ENCODE data around the gene SHLD2.
"Not testable (repeated sequence)": the region's sequence is repeated elsewhere in the genome, so short reads cannot be mapped to it uniquely, and the experiment has no call there.

The SHLD2 gene

DNA sequence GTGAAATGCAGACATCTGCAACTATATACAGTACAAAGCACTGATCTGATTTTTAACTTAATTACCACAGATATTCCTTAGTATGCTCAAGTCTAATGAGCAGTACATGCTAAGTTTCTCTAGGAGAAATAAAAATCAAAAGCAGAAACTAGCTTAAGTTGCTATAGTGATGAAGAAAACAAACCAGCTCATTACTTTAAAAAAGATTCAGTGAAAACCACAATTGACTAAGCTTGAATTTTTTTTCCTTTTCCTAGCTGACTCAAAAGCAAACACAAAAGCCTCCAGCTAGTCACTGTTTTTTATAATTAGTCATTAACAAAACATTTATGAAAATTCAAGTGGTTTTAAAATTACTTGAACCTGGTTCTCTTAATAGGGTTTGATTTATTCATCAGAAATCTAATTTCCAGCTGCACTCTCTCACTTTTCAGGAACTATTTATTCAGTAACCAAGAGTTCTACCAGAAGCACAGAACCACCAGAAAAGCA, 10.7 kb upstream of the SHLD2 start:
- DNase-seq, result not testable (repeated sequence)

DNA sequence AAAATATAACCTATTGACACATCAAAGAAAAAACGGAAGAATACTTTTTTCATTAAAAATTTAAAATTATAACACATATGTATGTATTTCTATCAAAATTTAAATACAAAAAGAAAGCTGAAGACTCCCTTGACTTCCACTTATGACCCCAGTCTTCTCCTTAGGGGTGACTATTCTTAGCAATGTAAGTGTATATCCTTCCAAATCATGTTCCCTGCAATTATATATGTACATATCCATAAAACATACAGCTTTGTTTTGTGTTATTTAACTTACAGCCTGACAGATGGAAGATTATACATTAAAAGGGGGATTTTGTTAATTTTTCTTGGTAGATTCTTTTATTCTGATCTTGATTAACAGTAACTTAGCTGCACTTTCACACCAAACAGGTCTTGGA, 9.5 kb upstream of the SHLD2 start:
- DNase-seq, result no peak

DNA sequence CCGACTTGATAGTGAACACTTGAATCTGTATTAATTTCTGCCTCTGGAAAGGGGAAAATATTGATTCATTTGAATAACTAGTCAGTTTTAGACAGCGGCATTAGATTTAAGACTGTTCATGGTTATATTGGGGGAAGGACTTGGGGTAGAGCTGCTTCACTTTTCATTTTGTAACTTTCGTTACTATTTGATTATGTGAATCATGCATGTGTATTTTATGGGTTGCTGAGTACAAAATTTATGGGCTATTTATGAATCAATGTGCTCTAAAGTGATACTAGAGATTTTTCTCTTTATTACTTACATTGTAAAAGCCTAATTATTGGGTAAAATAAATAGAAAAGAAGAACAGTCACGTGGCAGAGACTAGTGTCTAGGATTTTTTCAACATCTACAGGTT, 5.3 kb upstream of the SHLD2 start:
- no peak for DNase-seq

DNA sequence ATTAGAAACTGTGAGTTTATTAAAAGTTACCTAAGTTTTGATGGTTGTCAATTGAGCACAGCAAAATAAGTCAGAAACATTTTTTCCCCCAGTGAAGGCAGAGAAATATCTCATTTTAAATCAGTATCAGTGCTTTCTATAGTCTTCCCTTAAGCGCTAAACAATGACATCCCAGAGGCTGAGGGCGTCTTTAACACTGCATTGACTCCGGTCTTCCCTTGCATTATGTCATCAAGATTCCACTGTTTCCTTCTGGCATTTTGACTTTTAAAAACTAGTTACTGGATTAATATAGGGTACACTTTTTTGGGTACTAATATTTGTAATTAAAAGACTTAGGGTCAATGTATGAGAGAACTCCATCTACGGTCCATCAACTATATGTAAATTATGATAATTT, 4.2 kb upstream of the SHLD2 start:
- no peak for DNase-seq

DNA sequence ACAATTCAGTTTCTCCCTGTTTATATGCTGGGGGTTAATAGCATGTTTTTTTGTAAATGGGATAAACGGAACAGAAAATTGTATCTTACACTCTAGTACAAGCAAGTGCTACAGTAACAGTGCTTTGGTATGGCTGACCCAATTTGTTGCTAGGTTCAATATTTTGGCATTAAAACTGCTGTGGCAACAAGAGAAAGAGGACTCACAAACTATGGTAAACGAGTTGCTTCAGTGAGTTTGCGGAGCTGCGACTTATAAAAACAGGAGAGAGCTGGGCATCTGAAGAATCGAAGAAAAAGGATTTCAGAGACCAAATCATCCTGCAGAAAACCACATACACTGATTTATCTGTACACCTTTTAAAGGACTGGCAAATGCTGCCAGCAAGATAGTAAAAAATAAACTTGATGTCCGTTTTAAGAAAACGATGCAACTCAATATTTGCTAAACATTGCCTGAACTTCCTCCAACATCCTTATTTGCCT, 2.6 kb upstream of the SHLD2 start:
- no peak for DNase-seq

DNA sequence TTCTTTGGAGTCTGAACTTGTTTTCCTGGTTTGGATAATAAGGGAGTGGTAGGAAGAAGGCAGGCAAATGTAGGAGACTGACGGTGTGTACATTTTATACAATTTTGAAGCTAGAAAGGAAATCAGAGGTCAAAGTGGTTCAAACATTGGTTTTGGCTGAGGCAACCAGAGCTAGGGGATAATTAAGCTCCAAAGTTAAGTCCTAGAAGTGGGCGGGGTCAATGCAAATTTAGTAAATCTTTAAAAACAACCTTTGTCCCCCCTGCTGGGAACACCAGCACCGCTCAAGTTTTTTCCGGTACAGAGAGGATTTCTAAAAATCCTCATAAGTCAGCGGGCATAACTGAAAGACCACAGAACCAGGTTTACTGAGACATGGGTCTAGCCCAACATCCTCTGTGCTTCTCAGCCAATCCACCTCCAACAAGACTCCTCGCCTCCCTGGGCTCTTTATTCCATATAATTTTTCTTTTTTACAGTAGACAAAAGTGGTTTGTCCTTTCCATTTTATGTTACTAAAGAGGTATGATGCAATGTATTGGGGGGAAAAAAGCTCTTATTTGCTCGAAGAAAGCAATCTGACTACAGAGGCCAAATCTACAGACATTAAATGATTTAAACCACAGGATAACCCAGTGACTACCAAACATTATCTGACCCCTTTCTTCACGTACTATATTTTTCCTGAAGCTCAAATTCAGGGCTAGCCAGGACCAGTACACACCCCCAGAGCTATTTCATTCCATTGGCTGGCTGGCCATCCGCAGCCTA, 2.0 kb upstream of the SHLD2 start:
- no peak for DNase-seq

DNA sequence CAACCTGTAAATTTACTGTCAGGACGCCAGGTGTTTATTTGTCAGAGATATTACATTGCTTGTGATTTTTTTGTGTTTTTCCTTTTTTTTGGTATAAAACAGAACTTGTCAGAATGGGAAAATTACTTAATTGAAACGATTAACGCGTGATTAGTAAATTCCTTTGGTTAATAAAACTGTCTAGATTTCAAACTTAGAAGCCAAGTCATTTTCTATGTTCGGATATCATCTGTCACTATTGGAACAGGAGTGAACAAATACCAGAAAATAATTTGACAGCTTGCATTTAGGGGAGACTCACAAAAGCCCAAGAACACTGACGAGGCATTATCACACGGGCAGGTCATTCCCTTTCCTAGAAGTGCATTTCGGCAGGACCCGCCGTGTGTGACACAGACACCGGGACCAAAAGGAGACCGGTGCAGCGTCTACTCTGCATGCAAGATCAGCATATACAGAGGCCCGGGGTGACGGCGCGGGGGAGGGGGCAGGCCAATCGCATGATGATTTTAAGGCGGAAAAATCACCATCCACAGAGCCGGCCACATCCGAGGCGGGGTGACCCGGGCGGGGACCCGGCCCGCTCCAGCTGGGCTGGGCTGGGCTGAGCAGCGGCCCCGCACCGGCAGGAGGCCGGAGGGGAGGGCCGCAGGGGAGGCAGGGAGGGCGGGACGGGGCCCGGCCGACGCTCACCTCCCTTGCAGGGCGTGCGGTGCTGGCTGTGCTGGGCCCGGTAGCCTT, 1.2 kb upstream of the SHLD2 start:
- DNase-seq, result peak in 3 of 4 experiments; percentile 32 to 37 (median 33)

DNA sequence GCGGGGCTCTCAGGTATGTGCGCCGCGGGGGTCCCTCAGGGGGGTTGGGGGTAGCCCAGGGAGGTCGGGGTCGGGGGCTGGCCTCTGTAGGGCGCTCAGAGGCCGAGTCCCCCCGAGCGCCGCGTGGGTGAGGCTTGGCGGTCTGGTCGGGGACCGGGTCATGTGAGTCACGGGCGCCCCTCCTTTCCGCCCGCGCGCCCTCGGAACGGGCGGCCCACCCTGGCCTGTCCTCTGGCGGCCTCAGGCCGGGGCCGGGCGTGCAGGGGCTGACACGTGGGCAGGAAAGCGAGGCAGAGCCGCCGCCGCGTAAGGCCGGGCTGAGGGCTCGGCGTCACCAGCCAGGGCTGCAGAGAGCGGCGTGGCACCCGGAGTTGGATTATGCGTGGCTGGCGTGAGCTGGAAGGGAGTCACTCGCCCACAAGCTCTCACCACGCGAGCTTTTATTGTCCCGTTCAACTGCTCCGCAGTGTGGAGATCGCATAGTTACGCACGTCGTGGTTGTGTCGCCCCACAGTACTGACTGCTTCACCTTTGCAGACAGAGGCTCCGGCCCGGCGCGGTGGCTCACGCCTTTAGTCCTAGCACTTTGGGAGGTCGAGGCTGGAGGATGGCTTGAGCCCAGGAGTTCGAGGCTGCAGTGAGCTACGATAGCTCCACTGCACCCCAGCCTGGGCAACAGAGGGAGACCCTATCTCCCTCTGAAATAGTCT, 385 bp downstream of the SHLD2 start:
- peak; percentile 50 to 74 (median 63) for DNase-seq

DNA sequence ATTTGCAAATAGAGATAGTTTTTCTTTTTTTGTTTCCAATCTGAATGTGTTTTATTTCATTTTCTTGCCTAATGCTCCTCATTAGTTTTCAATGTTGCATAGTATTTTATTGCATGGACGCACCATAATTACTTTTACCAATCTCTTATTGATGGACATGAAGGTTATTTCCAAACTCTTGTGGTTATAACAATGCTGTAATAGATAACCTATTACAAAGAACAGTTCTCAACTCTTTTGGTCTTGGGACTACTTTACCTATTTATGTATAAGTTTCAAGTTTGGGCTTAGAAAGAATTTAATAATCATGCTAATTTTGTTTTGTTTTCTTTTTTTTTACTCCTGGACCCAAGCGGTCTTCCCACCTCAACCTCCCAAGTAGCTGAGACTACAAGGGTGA, 7.0 kb downstream of the SHLD2 start:
- no peak for DNase-seq

DNA sequence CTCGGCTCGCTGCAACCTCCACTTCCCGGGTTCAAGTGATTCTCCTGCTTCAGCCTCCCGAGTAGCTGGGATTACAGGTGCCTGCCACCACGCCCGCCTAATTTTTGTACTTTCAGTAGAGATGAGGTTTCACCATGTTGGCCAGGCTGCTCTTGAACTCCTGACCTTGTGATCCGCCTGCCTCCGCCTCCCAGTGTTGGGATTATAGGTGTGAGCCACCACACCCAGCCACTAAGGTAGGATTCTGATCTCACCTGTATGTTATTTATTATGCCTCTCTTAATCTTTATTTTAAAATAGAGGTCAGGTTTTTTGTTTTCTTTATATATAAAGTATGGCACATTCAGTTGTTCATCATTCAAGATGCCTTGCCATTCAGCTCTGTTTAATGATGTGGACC, 9.7 kb downstream of the SHLD2 start:
- DNase-seq, result not testable (repeated sequence)

DNA sequence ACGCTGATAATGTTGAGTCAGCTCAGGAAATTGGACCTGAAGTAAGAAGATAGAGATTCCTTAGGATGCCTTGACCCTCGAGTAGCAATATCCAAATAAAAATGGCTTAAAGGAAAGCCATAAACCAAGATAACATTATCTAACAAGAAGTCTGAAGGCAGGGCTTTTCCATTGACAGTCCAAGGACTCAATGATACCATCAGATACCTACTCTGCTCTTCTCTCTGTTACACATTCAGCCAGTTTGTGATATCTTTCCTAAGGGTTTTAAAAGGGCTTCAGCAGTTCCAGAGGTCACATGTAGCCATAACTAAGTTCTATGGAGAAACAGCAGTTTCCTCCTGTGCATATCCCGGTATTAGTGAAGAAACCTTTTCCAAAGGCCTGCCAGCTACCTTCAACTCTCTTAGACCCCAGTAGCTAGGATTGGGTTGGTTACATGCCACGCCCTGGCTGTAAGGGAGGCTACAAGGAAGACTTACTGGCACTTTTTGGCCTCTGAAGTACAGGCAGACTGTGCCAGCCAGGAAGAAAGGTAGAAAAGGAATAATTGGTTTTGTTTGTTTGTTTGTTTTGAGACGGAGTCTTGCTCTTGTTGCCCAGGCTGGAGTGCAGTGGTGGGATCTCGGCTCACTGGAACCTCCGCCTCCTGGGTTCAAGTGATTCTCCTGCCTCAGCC, 10.6 kb downstream of the SHLD2 start:
- DNase-seq, result no peak

DNA sequence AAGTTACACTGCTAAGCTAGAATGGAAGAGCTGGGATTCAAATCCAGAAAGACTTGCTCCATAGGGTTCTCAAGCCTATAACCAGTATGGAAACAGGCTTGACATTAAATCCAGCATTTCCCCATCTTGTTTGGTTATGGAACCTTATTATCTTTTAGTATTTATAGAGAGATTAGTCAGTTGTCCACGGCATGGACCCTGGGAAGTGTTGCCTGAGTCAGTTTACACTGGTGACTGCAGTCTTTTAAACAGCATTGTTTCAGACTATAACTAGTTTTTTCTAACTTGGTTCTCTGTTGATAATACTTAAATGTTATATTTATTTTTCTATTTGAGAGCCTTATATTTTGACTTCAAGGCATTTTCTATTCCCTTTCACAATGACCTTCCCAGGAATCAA, 23.1 kb downstream of the SHLD2 start:
- not testable (repeated sequence) for DNase-seq

DNA sequence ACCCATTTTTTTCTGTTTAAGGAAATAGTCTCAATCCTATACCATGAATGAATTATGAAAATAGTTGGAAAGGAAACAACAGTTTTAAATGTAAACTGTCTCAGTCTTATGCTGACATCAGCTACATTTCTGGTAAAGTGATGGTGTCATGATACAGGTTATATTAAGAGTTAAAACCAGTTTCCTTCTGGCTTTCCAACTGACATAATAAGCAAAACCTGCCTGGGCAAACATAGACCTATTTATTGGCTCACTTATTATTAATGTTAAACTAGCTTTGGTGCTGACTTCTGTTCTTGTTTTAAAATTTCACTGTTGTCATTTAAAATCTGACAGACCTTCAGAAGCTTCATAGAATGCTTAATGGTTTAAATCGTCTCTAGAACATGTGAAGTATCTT, 24.0 kb downstream of the SHLD2 start:
- not testable (repeated sequence) for DNase-seq

DNA sequence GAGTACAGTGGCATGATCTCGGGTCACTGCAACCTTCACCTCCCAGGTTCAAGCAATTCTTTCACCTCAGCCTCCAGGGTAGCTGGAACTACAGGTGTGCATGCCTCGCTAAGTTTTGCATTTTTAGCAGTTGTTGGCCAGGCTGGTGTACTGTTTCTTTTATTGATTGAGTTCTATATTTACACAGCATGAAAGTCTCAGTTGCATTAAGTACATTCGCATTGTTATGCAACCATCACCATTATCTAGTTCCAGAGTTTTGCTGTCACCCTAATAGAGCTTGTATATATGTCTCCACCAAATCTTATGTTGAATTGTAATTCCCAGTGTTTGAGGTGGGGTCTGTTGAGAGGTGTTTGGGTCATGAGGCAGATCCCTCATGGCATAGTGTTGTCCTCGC, 28.3 kb downstream of the SHLD2 start:
- DNase-seq, result not testable (repeated sequence)

DNA sequence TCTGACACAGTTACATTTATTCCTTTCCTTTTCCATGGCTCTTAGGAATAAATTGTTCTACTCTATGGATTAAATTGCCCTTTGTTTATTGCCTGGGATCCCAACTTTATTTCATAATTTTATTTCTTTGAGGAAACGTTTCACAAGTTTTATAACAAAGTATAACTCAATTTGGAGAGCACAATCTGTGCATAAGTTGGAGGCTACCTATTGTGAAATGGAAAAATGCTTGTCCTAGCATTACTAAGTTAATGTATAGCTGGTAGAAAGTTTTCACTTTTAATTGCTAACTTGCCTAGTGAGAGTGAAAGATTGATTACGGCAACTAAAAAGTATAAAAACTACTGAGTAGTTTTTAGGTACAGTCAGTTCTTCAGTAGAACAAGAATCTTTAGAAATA, 32.0 kb downstream of the SHLD2 start:
- not testable (repeated sequence) for DNase-seq

DNA sequence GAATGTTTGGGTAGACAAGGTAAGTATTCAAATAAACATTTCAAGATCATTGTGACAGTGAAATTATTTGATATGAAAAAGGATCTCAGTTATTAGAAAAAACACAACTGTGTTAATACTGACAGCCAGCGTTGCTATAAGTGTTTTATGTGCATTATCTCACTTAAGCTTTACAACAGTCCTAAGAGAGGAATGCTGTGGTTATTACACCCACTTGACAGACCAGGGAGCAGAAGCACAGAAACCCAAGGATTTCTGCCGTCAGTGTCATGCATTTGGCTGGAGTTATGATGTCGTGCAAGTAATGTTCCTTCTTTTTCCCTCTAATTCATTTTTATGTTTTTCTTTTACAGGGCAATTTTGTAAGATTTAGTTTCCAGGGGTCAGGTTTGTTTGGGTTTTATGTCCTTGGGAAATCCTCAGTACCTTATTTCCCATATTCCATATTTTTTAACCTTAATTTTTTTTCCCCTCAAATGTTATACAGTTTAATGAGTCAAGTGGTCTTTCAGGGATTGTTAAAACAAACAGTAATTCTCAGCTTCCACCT, 32.7 kb downstream of the SHLD2 start:
- not testable (repeated sequence) for DNase-seq

DNA sequence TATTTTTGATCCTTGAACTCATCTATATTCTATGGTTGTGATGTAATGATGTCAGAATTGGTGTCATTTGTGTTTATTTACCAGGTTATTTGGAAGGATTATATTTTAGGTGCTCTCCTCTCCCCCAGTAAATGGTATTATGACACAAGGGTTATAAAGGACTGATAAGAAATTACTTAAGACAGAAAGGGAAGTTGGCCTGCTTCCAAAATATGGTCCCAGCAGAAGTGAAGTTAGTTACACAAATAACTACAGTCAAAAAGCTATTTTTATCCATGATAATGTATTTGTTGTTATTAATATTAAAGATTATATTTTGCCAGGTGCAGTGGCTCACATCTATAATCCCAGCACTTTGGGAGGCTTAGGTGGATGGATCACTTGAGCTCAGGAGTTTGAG, 37.2 kb downstream of the SHLD2 start:
- DNase-seq, result not testable (repeated sequence)

DNA sequence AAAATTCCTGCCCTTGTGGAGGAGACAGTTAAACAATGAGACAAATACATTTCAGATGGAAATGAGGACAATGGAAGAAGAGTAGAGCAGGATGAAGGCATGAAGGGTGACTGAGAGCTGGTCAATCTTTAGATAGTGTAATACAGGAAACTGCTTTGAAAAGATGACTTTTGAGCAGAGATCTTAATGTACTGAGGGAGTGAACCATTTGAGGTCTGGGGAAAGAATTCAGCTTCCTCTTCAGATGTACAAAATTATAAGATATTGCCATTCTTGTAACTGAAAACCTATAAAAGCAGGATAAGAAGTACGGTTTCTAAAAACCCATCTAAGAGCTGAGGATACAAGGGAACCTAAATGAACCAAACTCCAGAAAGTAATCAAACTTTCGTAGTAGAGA, 38.9 kb downstream of the SHLD2 start:
- DNase-seq, result not testable (repeated sequence)

DNA sequence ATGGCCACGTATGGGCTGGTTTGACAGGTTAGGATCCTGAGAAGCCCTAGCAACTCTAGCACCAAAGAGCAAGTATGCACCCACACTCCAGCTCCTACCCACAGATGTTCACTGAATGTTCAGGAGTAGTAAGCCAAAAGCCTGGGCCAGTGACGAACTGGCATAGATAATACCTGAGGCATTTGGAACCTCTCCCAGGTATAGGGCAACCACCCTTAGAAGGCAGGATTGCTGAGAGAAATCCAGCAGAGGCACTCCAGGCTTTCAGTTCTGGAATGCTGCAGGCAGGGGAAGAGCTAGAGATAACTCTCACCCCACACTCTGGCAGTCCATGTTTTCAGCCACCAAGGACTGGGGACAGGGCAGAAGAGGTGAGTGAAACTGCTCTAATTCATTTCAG, 39.4 kb downstream of the SHLD2 start:
- not testable (repeated sequence) for DNase-seq

DNA sequence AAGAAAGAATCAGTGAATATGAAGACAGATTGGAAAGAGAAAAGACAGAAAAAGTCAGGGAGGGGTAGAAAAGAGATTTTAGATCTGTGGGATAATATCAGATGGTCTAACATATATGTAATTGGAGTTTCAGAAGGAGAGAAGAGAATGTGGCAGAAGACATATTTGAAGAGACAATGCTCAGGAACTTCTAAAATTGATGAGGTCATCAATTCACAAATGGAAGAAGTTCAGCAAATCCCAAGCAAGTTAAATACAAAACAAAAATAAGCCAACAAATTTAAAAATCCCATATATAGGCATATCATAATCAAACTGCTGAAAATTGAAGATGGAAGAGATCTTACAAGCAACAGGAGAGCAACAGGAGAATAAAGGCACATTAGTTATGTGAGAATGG, 42.5 kb downstream of the SHLD2 start:
- DNase-seq, result not testable (repeated sequence)

DNA sequence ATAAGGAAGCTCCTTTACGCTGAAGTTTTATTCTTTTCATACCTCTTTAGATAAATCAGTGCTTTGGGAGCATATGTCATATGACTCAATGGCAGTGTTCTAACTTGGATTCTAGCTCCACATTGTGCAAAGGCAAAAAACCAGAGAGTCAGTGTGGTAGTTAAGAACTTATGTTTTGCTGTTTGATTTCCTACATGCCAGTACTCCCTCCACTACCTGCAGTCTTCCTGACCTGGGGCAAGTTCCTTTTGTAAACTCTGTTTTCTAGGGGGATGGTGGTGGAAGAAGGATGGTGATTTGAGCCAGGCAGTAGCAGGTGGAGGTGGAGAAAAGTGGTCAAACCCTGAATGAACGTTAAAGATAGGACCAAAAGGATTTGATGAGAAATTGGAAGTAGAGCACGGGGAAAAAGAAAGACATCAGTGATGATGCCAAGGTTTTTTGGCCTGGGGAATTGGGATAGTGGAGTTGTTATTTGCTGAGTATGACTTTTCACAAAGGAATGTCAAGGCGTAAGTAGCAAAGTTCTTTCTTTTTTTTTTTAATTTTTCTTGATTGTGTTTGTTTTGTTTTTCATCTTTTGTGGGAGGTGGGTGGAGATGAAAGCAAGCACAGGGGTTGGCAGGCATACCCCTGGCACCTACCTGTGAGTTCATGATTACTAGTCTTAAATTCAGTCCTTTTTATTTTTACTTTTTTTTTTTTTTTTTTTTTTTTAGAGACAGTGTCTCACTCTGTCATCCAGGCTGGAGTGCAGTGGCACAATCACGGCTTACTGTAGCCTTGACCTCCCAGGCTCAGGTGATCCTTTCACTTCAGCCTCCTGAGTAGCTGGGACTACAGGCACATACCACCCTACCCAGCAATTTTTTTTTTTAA, 47.5 kb downstream of the SHLD2 start:
- not testable (repeated sequence) for DNase-seq

DNA sequence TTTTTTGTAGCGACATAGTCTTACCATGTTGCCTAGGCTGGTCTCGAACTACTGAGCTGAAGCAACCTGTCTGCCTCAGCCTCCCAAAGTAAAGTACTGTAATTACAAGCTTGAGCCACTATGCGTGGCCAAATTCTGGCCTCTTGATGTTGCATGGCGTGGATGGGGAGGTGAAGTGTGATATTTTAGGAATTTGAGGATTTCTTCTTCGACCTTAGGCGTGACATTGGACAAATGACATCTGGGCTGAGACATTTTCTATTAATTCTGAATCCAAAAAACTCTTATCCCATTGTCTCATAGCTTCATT, 48.1 kb downstream of the SHLD2 start:
- not testable (repeated sequence) for DNase-seq
